HG02759 (cell line): Measurements from ENCODE around the gene MDH1.
A peak's percentile ranks its signal among the peaks of the same experiment; 100 is the strongest.

Experiments used
- ATAC-seq: cut with Tn5 transposase; IDR thresholded peaks from one replicate; pipeline ENCODE4 v1.9.1; 2021; ENCODE audit warnings: mild to moderate bottlenecking, moderate library complexity; ENCODE audit not compliant: unreplicated experiment

MDH1 gene

GRCh38 chr2:63628403-63628942 is 39.7 kb downstream of the MDH1 start:
- no peak for ATAC-seq

- ATAC-seq, result no peak
Observed at GRCh38 chr2:63631501-63631900, 42.7 kb downstream of the MDH1 start.

- ATAC-seq, result no peak
Observed at GRCh38 chr2:63632382-63632781, 43.6 kb downstream of the MDH1 start.

GRCh38 chr2:63639344-63639743 is 50.6 kb downstream of the MDH1 start:
- no peak for ATAC-seq

GRCh38 chr2:63642946-63643345 is 54.2 kb downstream of the MDH1 start:
- no peak for ATAC-seq

GRCh38 chr2:63643486-63643885 is 54.7 kb downstream of the MDH1 start:
- no peak for ATAC-seq

- no peak for ATAC-seq
Observed at GRCh38 chr2:63648632-63649031, 59.9 kb downstream of the MDH1 start.

GRCh38 chr2:63649829-63650228 is 61.1 kb downstream of the MDH1 start:
- no peak for ATAC-seq

- ATAC-seq, result no peak
Observed at GRCh38 chr2:63650756-63651155, 62.0 kb downstream of the MDH1 start.

- ATAC-seq, result no peak
Observed at GRCh38 chr2:63651356-63651755, 62.6 kb downstream of the MDH1 start.

GRCh38 chr2:63651861-63652651 is 63.3 kb downstream of the MDH1 start:
- no peak for ATAC-seq

GRCh38 chr2:63652652-63652985 is 63.9 kb downstream of the MDH1 start:
- ATAC-seq, result no peak

- ATAC-seq, result peak; percentile 73
Observed at GRCh38 chr2:63654959-63655358, 66.2 kb downstream of the MDH1 start.
